ENCODE data around the gene FASTKD2.

Gene FASTKD2

GRCh38 chr2:206833291-206833690, 67.9 kb downstream of the FASTKD2 start:
- no peak for DNase-seq (ENCODE audit: low read depth in 2 of 3, low spot score in 1 of 3)

- no peak for DNase-seq (ENCODE audit: low read depth in 2 of 3, low spot score in 1 of 3)
These were observed 71.3 kb downstream of the FASTKD2 start for GRCh38 chr2:206836722-206837121.

GRCh38 chr2:206837775-206838174, 72.4 kb downstream of the FASTKD2 start:
- DNase-seq (ENCODE audit: low read depth in 2 of 3, low spot score in 1 of 3) = no peak

GRCh38 chr2:206838690-206839089, 73.3 kb downstream of the FASTKD2 start:
- no peak for DNase-seq (ENCODE audit: low read depth in 2 of 3, low spot score in 1 of 3)

GRCh38 chr2:206840999-206841398, 75.6 kb downstream of the FASTKD2 start:
- DNase-seq (ENCODE audit: low read depth in 2 of 3, low spot score in 1 of 3) = no peak
